ENCODE results near the gene SLFNL1. TPM values are rescaled to one million over a fixed set of nuclear protein-coding genes. Genes with fewer than 3 reads are reported as not detected.

The SLFNL1 gene
- polyA plus RNA-seq, 3 donors, result 0.04 to 0.11 TPM; not detected in 1

- DNase-seq, result no peak
- Mint-ChIP-seq H3K9me3 (no peaks in the 10 kb centered on the region), H3K4me1 (no peaks in the 10 kb centered on the region), H3K4me3 (no peak overlapping the region), H3K27ac (no peak overlapping the region), H3K27me3 (ENCODE audit: low read depth in 3 of 3) (no peaks in the 10 kb centered on the region), H3K36me3 (peaks cover 86 to 90% of the 10 kb centered on the region in 2 donors)
- Histone ChIP-seq H3K27ac (ENCODE audit: low read depth in 1 of 2, low read length in 2 of 2) (no peak overlapping the region), H3K9ac (ENCODE audit: insufficient read depth, low read length, poor library complexity, severe bottlenecking) (no peak overlapping the region), H3K27me3 (ENCODE audit: control insufficient read depth in 2 of 2, insufficient read depth in 2 of 2, low read length in 2 of 2) (no peaks in the 10 kb centered on the region), H3K4me3 (replicated peaks in 1 of 3; ENCODE audit: low read depth in 2 of 3, low read length in 3 of 3) (no peak overlapping the region), H3K36me3 (replicated peaks in 1 of 2; ENCODE audit: control insufficient read depth in 1 of 2, insufficient read depth in 2 of 2, low read length in 2 of 2) (peaks cover 81 to 99% of the 10 kb centered on the region in 2 donors), H3K79me2 (ENCODE audit: insufficient read depth, low read length) (peaks cover 7% of the 10 kb centered on the region), H3K4me1 (ENCODE audit: control insufficient read depth in 1 of 2, insufficient read depth in 2 of 2, low read length in 2 of 2) (no peaks in the 10 kb centered on the region), H3K9me3 (replicated peaks in 1 of 2; ENCODE audit: control insufficient read depth in 1 of 2, insufficient read depth in 1 of 2, low read length in 2 of 2) (no peaks in the 10 kb centered on the region), H3K4me2 (replicated peaks; ENCODE audit: extremely low read depth, low read length, poor library complexity, severe bottlenecking) (no peak overlapping the region), H4K20me1 (ENCODE audit: insufficient read depth, low read length) (no peaks in the 10 kb centered on the region), H2AFZ (ENCODE audit: insufficient read depth, low read depth, low read length, poor library complexity, severe bottlenecking) (no peak overlapping the region)
- TF ChIP-seq, protein P1, sequence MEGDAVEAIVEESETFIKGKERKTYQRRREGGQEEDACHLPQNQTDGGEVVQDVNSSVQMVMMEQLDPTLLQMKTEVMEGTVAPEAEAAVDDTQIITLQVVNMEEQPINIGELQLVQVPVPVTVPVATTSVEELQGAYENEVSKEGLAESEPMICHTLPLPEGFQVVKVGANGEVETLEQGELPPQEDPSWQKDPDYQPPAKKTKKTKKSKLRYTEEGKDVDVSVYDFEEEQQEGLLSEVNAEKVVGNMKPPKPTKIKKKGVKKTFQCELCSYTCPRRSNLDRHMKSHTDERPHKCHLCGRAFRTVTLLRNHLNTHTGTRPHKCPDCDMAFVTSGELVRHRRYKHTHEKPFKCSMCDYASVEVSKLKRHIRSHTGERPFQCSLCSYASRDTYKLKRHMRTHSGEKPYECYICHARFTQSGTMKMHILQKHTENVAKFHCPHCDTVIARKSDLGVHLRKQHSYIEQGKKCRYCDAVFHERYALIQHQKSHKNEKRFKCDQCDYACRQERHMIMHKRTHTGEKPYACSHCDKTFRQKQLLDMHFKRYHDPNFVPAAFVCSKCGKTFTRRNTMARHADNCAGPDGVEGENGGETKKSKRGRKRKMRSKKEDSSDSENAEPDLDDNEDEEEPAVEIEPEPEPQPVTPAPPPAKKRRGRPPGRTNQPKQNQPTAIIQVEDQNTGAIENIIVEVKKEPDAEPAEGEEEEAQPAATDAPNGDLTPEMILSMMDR (IDR thresholded peaks at IDR 0.05), result no peak
- intact Hi-C loops (cut with micrococcal nuclease), result no loop called here
- 100% methylated on average over 1 of the region's 3 CpGs for WGBS (ENCODE audit: insufficient coverage)
These were observed 33.2 kb downstream of the SLFNL1 start for GRCh38 chr1:40988280-40988679.

GRCh38 chr1:40987439-40988276 is 33.9 kb downstream of the SLFNL1 start:
- Histone ChIP-seq H3K4me2 (replicated peaks; ENCODE audit: extremely low read depth, low read length, poor library complexity, severe bottlenecking) (no peak overlapping the region), H3K9me3 (replicated peaks in 1 of 2; ENCODE audit: control insufficient read depth in 1 of 2, insufficient read depth in 1 of 2, low read length in 2 of 2) (no peaks in the 10 kb centered on the region), H3K27ac (ENCODE audit: low read depth in 1 of 2, low read length in 2 of 2) (no peak overlapping the region), H4K20me1 (ENCODE audit: insufficient read depth, low read length) (no peaks in the 10 kb centered on the region), H3K79me2 (ENCODE audit: insufficient read depth, low read length) (peaks cover 13% of the 10 kb centered on the region), H3K4me1 (ENCODE audit: control insufficient read depth in 1 of 2, insufficient read depth in 2 of 2, low read length in 2 of 2) (no peaks in the 10 kb centered on the region), H3K27me3 (ENCODE audit: control insufficient read depth in 2 of 2, insufficient read depth in 2 of 2, low read length in 2 of 2) (no peaks in the 10 kb centered on the region), H3K36me3 (replicated peaks in 1 of 2; ENCODE audit: control insufficient read depth in 1 of 2, insufficient read depth in 2 of 2, low read length in 2 of 2) (peaks cover 81 to 95% of the 10 kb centered on the region in 2 donors), H2AFZ (ENCODE audit: insufficient read depth, low read depth, low read length, poor library complexity, severe bottlenecking) (no peak overlapping the region), H3K9ac (ENCODE audit: insufficient read depth, low read length, poor library complexity, severe bottlenecking) (no peak overlapping the region), H3K4me3 (replicated peaks in 1 of 3; ENCODE audit: low read depth in 2 of 3, low read length in 3 of 3) (no peak overlapping the region)
- Mint-ChIP-seq H3K36me3 (peaks cover 87 to 88% of the 10 kb centered on the region in 2 donors), H3K27me3 (ENCODE audit: low read depth in 3 of 3) (no peaks in the 10 kb centered on the region), H3K27ac (no peak overlapping the region), H3K4me3 (no peak overlapping the region), H3K4me1 (no peaks in the 10 kb centered on the region), H3K9me3 (no peaks in the 10 kb centered on the region)
- WGBS (ENCODE audit: insufficient coverage), result 98% methylated on average over 4 of the region's 9 CpGs
- intact Hi-C loops (cut with micrococcal nuclease), result no loop called here
- TF ChIP-seq, protein P1 (IDR thresholded peaks at IDR 0.05), result no peak
- DNase-seq, result no peak

Measured in CD14-positive monocyte (primary cell).